ENCODE results near the gene MTA1. TPM values are rescaled to one million over a fixed set of nuclear protein-coding genes. Genes with fewer than 3 reads are reported as not detected.

Gene MTA1
- total RNA-seq, 1 donor from 2014 or later, result 59.8 TPM

DNA sequence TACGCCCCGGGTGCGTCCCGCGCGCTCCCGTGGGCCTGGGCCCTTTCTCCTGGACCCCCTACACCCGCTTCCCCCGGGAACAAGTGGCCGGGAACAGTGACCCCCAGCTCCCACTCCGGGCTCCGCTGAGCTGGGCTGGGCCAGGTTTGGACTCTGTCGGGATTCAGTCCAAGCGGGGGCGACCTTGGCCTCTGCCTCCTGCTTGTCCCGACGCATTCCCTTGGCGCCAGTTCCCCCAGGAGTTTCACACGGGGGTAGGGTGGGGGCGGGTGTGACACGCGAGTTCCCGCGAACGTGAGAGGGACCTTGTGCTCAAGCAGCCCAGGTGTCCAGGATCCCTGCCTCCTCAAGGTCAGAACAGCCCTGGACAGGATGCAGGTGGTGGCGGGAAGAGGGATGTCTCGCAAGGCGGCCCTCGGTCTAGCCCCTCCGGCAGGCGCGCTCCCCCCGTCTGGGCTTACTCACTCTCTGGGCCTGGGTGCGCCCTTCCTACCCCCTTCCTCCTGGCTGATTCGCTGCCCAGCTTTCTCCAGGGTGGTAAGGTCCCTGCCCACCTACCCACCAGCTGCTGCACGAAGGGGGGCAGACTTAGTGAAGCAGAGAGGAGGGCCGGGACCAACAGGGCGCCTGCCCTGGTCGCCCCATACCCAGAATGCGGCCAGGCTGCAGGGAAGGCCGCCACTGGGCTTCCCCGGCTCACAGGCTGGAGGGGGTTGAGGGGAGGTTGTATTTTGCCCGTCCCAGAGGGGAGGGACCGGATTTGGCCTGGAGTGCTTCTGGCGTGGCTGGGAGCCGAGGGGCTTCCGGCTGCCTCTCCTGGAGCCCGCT, 55.9 kb downstream of the MTA1 start:
- no peaks in the 10 kb centered on the region for H3K36me3 ChIP-seq
- H3K4me2 ChIP-seq, result peak overlapping the region; percentile 98
- peaks cover 9% of the 10 kb centered on the region for H3K27me3 Mint-ChIP-seq (ENCODE audit: insufficient read depth, low read depth)

DNA sequence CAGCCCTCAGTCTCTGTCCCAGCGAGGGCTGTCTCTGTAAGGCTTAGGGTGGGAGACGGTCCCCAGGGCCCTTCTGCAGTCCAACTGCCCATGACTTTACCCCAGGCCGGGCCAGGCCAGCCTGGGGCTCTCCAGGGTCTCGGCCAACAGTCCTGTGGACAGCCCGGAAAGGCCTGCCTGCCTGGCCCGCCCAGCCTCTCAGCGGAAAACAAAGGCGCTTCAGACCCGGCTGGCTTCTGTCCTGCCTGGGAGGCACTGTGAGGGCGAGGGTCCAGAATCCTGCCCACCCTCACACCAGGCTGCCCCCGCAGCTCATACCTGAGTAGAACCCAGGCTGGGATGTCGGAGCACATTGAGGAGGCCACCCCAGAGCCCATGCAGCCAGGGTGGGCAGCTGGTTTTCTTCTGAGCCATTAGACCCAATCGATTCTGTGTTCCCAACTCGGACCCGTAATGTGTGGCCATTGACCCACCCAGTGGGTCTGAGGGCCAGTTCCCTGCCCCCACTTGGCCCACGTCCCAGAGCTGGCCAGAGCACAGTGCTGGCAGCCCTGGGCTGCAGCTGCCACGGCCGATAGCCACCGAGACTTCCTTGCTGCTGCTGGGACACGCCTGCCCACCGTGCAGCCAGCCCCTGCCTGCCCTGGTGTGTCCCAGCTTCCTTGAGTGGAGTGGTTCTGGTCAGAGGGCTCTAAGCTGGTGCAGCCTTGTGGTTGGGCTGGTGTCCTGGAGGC, 56.6 kb downstream of the MTA1 start:
- Histone ChIP-seq H4K20me1 (ENCODE audit: low read depth) (peaks cover 67% of the 10 kb centered on the region), H3K27ac (no peak overlapping the region), H3K27me3 (peaks cover 67% of the 10 kb centered on the region), H3K9me3 (ENCODE audit: low read depth) (no peaks in the 10 kb centered on the region), H3K4me1 (peaks cover 42% of the 10 kb centered on the region), H3K79me2 (ENCODE audit: low read depth) (no peaks in the 10 kb centered on the region), H3K36me3 (no peaks in the 10 kb centered on the region), H3K9ac (no peak overlapping the region), H3F3A (ENCODE audit: low read depth) (peaks cover 31% of the 10 kb centered on the region), H3K4me3 (peak overlapping the region; percentile 78), H3K4me2 (peak overlapping the region; percentile 98), H2AFZ (replicated peaks) (no peak overlapping the region)
- no peak for TF ChIP-seq EZH2phosphoT487 (IDR thresholded peaks at IDR 0.05)
- TF ChIP-seq, protein P1, sequence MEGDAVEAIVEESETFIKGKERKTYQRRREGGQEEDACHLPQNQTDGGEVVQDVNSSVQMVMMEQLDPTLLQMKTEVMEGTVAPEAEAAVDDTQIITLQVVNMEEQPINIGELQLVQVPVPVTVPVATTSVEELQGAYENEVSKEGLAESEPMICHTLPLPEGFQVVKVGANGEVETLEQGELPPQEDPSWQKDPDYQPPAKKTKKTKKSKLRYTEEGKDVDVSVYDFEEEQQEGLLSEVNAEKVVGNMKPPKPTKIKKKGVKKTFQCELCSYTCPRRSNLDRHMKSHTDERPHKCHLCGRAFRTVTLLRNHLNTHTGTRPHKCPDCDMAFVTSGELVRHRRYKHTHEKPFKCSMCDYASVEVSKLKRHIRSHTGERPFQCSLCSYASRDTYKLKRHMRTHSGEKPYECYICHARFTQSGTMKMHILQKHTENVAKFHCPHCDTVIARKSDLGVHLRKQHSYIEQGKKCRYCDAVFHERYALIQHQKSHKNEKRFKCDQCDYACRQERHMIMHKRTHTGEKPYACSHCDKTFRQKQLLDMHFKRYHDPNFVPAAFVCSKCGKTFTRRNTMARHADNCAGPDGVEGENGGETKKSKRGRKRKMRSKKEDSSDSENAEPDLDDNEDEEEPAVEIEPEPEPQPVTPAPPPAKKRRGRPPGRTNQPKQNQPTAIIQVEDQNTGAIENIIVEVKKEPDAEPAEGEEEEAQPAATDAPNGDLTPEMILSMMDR (IDR thresholded peaks at IDR 0.05), result no peak
- no peak for TF ChIP-seq EZH2 (IDR thresholded peaks at IDR 0.05)
- DNase-seq (ENCODE audit: low spot score), result peak; percentile 34
- peaks cover 32% of the 10 kb centered on the region for H3K4me1 Mint-ChIP-seq
- no peak overlapping the region for H3K27ac Mint-ChIP-seq
- H3K4me3 Mint-ChIP-seq, result peak overlapping the region; percentile 83
- no peaks in the 10 kb centered on the region for H3K36me3 Mint-ChIP-seq
- H3K9me3 Mint-ChIP-seq, result no peaks in the 10 kb centered on the region
- H3K27me3 Mint-ChIP-seq (ENCODE audit: insufficient read depth, low read depth), result peaks cover 9% of the 10 kb centered on the region

More for the DNA sequence above, 55.9 kb downstream of the MTA1 start:
- no peaks in the 10 kb centered on the region for H3K9me3 ChIP-seq (ENCODE audit: low read depth)
- H3K9ac ChIP-seq, result no peak overlapping the region
- peaks cover 38% of the 10 kb centered on the region for H3F3A ChIP-seq (ENCODE audit: low read depth)
- peaks cover 25% of the 10 kb centered on the region for H3K4me1 Mint-ChIP-seq
- no peaks in the 10 kb centered on the region for H3K36me3 Mint-ChIP-seq
- TF ChIP-seq EZH2phosphoT487 (IDR thresholded peaks at IDR 0.05) (peak; percentile 49), EZH2 (IDR thresholded peaks at IDR 0.05) (peak; percentile 81)
- TF ChIP-seq, protein P1 (IDR thresholded peaks at IDR 0.05), result no peak
- H3K9me3 Mint-ChIP-seq, result no peaks in the 10 kb centered on the region
- H3K4me3 ChIP-seq, result peak overlapping the region; percentile 78
- H3K27ac ChIP-seq, result no peak overlapping the region
- H4K20me1 ChIP-seq (ENCODE audit: low read depth), result peaks cover 73% of the 10 kb centered on the region
- H3K27me3 ChIP-seq, result peaks cover 59% of the 10 kb centered on the region
- DNase-seq (ENCODE audit: low spot score), result peak; percentile 43
- H3K4me3 Mint-ChIP-seq, result peak overlapping the region; percentile 83
- peaks cover 44% of the 10 kb centered on the region for H3K4me1 ChIP-seq
- H3K79me2 ChIP-seq (ENCODE audit: low read depth), result no peaks in the 10 kb centered on the region
- peak overlapping the region; percentile 76 for H2AFZ ChIP-seq (replicated peaks)
- no peak overlapping the region for H3K27ac Mint-ChIP-seq

DNA sequence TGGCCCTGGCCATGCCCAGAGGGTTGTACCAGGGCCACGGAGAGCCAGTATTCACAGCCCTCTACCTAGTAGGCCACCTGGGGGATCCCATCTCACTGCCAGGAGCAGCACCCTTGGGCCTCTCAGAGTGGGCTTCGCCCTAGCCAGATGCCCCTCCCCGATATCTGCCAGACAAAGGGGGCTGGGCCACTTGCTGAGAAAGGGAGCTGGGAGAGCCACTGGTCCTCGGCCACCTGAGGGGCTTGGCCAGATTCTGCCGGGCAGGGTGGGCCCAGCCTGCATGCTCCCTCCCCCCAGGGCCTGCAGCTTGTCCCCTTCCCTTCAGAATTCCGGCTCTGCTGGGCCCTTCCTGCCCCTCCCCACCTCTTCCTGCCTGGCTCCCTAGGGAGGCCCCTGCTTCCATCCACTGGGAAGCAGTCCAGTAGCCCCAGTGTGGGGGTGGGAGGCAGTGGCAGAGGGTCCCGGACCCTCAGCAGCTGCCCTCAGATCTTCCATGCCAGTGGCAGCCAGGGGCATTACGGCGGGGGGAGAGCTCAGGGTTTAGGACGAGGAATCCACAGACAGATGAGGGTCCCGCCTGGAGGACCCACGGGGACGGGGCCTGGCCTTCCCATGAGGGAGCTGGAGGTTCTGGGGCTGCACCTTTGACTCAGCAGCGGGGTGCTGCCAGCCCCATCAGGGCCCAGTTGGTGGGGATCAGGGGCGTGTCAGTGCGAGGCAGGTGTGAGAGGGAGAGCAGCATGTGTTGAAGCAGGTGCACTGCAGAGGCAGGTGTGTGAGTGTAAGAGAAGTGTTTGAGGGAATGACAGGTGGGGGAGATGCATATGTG, 57.4 kb downstream of the MTA1 start:
- no peak for DNase-seq (ENCODE audit: low spot score)
- Histone ChIP-seq H2AFZ (replicated peaks) (no peak overlapping the region), H3K4me2 (no peak overlapping the region), H3K27ac (no peak overlapping the region), H3K27me3 (peaks cover 75% of the 10 kb centered on the region), H3K9me3 (ENCODE audit: low read depth) (no peaks in the 10 kb centered on the region), H3K4me3 (no peak overlapping the region), H3F3A (ENCODE audit: low read depth) (peaks cover 29% of the 10 kb centered on the region), H4K20me1 (ENCODE audit: low read depth) (peaks cover 61% of the 10 kb centered on the region), H3K9ac (no peak overlapping the region), H3K36me3 (no peaks in the 10 kb centered on the region), H3K4me1 (peaks cover 42% of the 10 kb centered on the region), H3K79me2 (ENCODE audit: low read depth) (no peaks in the 10 kb centered on the region)
- Mint-ChIP-seq H3K9me3 (no peaks in the 10 kb centered on the region), H3K4me1 (peaks cover 36% of the 10 kb centered on the region), H3K4me3 (peak overlapping the region; percentile 83), H3K36me3 (no peaks in the 10 kb centered on the region), H3K27ac (no peak overlapping the region), H3K27me3 (ENCODE audit: insufficient read depth, low read depth) (peaks cover 9% of the 10 kb centered on the region)
- TF ChIP-seq EZH2phosphoT487 (IDR thresholded peaks at IDR 0.05), result no peak
- TF ChIP-seq, protein P1 (IDR thresholded peaks at IDR 0.05), result no peak
- TF ChIP-seq EZH2 (IDR thresholded peaks at IDR 0.05), result no peak

Measured in neural progenitor cell (in vitro differentiated cells).